Choroid plexus epithelial cell (primary cell): ENCODE measurements around the gene PDCD1.
"Not testable (repeated sequence)": the region's sequence is repeated elsewhere in the genome, so short reads cannot be mapped to it uniquely, and the experiment has no call there.

Experiments
- DNase-seq: peaks from one replicate; pipeline ENCODE4 v3.0.0-alpha.2; 2010; ENCODE audit warnings: low read depth
- H3K4me3 ChIP-seq: 2 replicates; pipeline ENCODE4 v1.5.1; 2011; ENCODE audit warnings: low read depth, mild to moderate bottlenecking, control low read depth, low read length, moderate library complexity
- CTCF ChIP-seq: conservative IDR thresholded peaks from 2 replicates; pipeline ENCODE4 v1.5.1; 2011; ENCODE audit warnings: low read depth, mild to moderate bottlenecking, control low read depth, inconsistent platforms, low read length, moderate library complexity

PDCD1 gene

DNA sequence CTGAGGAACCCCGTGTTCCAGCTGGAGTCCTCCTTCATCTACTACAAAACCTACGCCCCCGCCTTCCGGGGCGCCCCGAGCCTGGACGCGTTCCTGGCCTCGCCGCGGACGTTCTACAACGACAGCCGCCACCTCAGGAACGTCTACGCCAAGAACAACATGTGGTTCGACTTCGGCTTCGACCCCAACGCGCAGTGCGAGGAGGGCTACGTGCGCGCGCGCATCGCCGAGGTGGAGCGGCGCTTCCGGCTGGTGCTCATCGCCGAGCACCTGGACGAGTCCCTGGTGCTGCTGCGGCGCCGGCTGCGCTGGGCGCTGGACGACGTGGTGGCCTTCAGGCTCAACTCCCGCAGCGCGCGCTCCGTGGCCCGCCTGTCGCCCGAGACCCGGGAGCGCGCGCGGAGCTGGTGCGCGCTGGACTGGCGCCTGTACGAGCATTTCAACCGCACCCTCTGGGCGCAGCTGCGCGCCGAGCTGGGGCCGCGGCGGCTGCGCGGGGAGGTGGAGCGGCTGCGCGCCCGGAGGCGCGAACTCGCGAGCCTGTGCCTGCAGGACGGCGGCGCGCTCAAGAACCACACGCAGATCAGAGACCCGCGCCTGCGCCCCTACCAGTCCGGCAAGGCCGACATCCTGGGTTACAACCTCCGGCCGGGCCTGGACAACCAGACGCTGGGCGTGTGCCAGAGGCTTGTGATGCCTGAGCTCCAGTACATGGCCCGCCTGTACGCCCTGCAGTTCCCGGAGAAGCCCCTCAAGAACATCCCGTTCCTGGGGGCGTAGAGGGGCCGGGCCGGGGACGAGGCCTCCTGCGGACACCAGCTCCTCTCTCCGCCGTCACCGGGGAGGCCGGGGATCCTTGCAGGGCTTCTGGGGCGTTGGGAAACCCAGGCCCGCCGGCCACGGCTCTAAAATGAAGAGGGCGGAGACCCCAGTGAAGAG is 55.0 kb downstream of the PDCD1 start:
- TF ChIP-seq CTCF: no peak
- peak; percentile 60 for DNase-seq
- peak overlapping the region; percentile 47 for H3K4me3 ChIP-seq

- DNase-seq: no peak
- no peak overlapping the region for H3K4me3 ChIP-seq
- no peak for TF ChIP-seq CTCF
Measured at GRCh38 chr2:241802421-241803318, 56.0 kb downstream of the PDCD1 start.

DNA sequence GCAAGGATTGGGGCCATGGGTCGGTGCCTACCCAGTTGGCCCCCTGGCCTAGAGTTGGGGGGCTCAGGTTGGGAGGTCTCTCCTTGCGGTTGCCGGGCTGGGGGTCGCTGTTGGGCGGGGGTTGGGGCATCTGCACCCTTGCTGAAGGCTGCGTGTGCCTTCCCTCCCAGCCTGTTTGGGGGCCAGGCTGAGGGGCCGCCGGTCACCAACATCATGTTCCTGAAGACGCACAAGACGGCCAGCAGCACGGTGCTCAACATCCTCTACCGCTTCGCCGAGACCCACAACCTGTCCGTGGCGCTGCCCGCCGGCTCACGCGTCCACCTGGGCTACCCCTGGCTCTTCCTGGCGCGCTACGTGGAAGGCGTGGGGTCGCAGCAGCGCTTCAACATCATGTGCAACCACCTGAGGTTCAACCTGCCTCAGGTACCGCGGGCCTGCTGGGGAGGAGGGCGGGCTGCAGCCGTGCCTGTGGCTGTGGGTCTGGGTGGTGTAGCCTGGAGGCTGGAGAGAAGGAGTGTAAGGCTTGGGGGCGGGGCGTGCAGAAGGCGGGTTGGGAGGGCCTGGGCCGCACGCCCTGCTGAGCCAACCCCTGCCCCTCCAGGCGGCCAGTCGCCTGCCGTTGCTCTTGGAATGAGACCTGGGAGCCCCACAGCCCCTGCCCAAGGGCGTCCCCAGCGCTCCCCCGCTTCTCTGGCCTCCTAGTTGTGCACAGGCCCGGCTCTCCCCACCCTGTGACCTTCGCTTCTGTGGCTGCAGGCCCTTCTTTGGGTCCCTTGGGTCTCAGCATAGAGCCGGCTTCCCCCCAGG is 56.9 kb downstream of the PDCD1 start:
- DNase-seq: no peak
- TF ChIP-seq CTCF: no peak

DNA sequence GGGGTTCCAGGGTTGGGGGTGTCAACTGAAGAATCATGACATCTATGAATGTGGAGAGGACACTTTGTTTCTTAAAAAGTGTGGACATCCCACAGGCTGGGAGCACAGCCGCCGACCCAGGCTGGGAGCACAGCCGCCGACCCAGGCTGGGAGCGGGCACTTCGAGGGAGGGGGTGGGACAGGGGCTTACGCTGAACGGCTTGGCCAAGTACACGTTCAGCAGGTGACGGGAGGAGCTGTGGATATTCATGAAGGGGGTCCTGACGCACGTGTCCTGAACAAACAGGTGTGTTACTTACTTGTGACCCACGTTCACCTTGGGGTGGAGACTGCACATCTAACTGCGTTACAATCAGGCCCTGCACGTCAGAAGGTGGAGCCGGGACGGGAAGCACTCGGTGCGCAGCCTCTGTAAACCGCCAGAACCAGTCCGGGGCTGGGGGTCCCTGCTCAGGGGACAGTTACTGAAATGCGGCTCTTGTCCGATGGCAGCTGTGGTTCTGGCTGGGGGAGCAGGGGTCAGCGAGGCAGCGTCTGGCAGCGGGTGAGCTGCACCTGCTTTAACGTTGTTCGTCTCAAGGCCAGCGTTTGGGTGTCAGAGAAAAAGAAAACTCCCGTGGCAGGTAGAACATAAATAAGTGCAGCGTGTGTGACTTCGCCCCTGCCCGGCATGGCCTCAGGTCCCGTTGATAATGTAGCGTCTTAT is 58.3 kb downstream of the PDCD1 start:
- DNase-seq, H3K4me3 ChIP-seq: not testable (repeated sequence)

More for the DNA sequence above, 56.9 kb downstream of the PDCD1 start:
- H3K4me3 ChIP-seq: no peak overlapping the region
